ENCODE data around the gene MYLK2.

DNA sequence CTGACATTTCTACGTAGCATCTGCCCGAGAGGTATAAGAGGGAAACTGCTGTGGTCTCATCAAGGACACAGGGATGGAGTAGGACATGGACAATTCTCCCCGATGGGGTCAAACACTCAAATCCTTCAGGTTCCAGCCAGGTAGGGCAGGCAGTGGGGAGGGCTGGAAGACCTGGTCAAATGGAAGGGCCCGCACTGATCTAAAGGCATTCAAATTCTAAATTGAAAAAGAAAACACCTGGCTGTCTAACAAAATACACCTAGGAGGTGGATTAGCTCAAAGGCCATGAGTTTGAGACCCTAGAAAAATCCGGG, 43.0 kb downstream of the MYLK2 start:
- TF ChIP-seq, protein P1, sequence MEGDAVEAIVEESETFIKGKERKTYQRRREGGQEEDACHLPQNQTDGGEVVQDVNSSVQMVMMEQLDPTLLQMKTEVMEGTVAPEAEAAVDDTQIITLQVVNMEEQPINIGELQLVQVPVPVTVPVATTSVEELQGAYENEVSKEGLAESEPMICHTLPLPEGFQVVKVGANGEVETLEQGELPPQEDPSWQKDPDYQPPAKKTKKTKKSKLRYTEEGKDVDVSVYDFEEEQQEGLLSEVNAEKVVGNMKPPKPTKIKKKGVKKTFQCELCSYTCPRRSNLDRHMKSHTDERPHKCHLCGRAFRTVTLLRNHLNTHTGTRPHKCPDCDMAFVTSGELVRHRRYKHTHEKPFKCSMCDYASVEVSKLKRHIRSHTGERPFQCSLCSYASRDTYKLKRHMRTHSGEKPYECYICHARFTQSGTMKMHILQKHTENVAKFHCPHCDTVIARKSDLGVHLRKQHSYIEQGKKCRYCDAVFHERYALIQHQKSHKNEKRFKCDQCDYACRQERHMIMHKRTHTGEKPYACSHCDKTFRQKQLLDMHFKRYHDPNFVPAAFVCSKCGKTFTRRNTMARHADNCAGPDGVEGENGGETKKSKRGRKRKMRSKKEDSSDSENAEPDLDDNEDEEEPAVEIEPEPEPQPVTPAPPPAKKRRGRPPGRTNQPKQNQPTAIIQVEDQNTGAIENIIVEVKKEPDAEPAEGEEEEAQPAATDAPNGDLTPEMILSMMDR (conservative IDR thresholded peaks at IDR 0.05 in 1 of 2, IDR thresholded peaks at IDR 0.05 in 1 of 2; ENCODE audit: extremely low read depth in 1 of 2, insufficient read depth in 1 of 2, low read depth in 1 of 2, low read length in 2 of 2), result no peak
- TF ChIP-seq EZH2 (IDR thresholded peaks at IDR 0.05; ENCODE audit: borderline replicate concordance, low read length), result no peak
